ENCODE measurements around the gene WDR86.

WDR86 gene

DNA sequence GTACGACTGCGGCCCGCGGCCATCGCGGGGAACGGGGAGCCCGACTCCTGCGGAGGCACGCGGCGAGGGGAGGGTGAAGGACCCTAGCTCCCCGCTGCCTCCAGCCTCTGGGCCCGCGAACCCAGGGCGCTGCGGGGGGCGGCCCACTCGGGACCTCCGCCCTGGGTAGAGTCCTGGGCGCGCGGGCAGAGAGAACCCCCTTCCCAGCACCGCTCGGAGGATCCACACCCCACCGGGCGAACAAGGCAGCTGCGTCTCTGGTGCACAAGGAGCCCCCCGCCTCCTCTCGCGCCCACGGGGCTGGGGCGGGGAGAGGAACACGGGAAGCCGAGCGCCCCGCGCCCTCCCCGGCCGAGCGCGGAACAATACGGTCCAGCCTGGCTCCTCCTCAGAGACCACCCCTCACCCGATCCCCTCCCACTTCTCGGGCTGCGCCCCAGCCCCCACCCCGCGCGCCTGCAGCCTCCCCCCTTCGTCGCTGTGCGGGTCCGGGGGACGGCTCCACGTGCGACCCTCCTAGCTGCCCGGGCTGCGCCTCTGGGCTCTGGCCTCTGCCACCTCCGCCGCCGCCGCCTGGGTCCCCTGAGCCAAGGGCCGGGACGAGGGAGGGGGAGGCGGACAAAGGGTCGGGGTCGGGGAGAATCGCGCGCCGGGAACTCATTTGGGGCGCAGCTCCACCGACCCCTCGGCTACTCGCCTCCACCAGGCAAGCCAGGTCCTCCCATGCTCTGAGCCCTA is at the start of gene WDR86:
Gene WDR86 (minus strand): TSS at position 372 of the 738 bp plus-strand sequence. CDS start 449 bp downstream, outside the sequence.
- DNase-seq: no peak

- DNase-seq: no peak
Measured at GRCh38 chr7:151457534-151457933, 47.7 kb upstream of the WDR86 start.

- no peak for DNase-seq
Measured at GRCh38 chr7:151456782-151457181, 46.9 kb upstream of the WDR86 start.

- DNase-seq: no peak
Measured at GRCh38 chr7:151456276-151456675, 46.4 kb upstream of the WDR86 start.

GRCh38 chr7:151455690-151456089 is 45.9 kb upstream of the WDR86 start:
- no peak for DNase-seq

GRCh38 chr7:151454932-151455530 is 45.2 kb upstream of the WDR86 start:
- DNase-seq: no peak

- no peak for DNase-seq
Measured at GRCh38 chr7:151454305-151454704, 44.5 kb upstream of the WDR86 start.

DNA sequence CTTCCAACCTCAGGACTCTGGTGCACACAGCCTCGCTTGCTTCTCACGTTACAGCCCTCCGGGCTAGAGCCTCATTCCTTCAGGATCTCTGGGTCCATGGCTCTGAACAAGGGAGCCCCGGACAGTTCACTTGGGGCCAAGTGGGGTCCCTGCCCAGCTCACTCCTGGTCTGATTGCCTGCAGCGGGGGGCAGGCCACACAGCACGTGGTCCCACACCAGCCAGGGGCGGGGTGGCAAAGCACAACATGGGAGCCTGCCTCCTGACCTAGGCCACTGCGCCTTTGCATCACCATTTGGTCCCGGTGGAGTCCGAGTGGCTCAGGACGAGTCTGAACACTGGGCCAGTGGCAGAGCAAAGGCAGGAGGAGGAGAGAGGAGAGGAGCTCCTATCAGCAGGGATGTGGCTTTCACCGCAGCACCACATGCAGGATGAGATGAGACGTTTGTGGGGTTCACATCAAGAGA is 43.5 kb upstream of the WDR86 start:
- no peak for DNase-seq

DNA sequence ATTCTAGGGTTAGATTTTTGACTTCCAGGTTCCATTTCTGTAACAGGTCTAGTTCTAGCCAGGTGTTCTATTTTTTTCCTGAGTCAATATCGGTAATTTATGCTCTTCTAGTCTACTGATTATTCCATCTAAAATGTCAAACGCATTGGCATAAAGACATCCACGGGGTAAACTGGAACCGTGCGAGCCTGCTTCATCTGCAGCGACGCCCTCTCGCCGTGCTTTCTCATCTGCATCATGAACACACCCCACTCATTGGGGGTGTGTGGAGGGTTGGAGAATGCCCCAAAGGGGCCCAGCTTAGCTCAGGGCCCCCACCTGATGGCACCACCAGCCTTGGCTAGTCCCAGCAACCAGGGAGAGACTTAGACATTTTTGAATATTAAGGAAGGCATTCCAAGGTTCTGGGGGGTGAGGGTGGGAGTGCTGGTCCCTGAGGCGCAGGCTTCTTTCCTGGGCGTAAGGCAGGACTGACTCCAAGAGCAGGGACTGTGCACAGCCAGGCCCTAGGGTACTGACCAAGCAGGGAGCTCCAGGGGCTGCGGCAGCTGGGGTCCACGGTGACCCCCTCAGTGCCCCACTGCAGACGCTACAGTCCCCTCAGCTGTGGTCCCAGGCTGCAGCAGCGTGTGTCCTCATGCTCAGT is 43.0 kb upstream of the WDR86 start:
- no peak for DNase-seq

GRCh38 chr7:151451626-151452571 is 42.1 kb upstream of the WDR86 start:
- DNase-seq: no peak

DNA sequence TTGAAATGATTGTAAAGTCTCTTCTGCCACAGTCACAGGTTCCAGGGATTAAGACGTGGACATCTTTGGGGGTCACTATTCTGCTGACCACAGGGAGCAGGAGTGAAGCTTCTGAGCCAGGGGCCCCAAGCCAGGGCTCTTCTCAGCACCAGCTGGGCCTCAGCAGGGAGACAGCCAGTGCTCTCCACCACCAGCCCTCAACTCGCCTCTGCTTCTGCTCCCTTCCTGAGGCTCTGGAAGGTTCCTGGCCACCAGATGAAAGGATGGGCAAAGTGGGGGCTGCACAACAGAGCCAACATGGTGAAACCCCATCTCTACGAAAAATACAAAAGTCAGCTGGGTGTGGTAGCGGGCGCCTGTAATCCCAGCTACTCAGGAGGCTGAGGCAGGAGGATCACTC is 41.3 kb upstream of the WDR86 start:
- no peak for DNase-seq

DNA sequence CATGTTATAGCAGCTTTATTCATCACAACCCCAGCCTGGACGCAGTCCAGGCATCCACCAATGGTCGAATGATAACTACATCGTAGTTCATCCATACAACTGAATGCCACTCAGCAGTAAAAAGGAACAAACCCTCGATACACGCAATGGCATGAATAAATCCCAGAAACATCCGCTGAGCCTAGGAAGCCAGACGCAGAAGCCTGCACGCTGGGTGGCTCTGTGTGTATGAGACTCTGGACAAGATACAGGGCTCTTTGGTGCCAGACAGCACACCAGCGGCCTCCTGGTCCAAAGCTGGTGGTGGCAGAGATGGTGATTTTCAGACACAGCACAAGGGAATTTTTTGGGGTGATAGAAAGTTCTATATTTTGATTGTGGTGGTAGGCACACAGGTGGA is 40.2 kb upstream of the WDR86 start:
- DNase-seq: no peak

GRCh38 chr7:151448261-151449252 is 38.7 kb upstream of the WDR86 start:
- no peak for DNase-seq

GRCh38 chr7:151447901-151448260 is 38.0 kb upstream of the WDR86 start:
- DNase-seq: no peak

- no peak for DNase-seq
Measured at GRCh38 chr7:151447312-151447711, 37.5 kb upstream of the WDR86 start.

GRCh38 chr7:151446412-151446811 is 36.6 kb upstream of the WDR86 start:
- DNase-seq: no peak

- DNase-seq: no peak
Measured at GRCh38 chr7:151444632-151445031, 34.8 kb upstream of the WDR86 start.

- no peak for DNase-seq
Measured at GRCh38 chr7:151442776-151443496, 33.1 kb upstream of the WDR86 start.

GRCh38 chr7:151440799-151441445 is 31.1 kb upstream of the WDR86 start:
- no peak for DNase-seq
